ENCODE data around the gene BBIP1.

DNA sequence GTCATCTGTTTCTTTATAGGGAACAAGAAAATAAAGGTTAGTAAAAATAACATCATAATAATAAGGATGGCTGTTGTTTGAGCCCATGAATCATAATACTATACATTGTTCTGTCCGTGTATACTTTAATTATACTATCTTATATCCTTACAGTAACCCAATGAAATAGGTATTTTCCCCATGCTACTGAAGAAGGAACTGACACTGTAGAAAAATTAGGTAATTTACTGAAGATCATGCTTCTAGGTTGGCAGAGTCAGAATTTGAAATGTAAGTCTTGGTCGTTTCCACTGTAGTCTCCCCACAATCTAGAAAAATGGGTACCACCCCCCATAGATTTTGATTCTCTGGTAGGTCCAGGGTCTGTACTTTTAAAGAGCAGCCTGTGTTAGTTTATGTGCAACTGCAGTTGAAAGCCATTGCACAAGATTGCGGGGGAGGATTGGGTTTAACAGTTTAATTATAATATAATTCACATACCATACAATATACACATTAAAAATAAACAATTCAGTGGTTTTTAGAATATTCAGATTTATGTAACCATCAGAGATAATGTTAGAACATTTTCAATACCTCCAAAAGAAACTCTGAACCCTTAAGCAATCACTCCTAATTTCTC is 48.1 kb upstream of the BBIP1 start:
- TF ChIP-seq, protein P1, sequence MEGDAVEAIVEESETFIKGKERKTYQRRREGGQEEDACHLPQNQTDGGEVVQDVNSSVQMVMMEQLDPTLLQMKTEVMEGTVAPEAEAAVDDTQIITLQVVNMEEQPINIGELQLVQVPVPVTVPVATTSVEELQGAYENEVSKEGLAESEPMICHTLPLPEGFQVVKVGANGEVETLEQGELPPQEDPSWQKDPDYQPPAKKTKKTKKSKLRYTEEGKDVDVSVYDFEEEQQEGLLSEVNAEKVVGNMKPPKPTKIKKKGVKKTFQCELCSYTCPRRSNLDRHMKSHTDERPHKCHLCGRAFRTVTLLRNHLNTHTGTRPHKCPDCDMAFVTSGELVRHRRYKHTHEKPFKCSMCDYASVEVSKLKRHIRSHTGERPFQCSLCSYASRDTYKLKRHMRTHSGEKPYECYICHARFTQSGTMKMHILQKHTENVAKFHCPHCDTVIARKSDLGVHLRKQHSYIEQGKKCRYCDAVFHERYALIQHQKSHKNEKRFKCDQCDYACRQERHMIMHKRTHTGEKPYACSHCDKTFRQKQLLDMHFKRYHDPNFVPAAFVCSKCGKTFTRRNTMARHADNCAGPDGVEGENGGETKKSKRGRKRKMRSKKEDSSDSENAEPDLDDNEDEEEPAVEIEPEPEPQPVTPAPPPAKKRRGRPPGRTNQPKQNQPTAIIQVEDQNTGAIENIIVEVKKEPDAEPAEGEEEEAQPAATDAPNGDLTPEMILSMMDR (conservative IDR thresholded peaks at IDR 0.05; ENCODE audit: low read depth, low read length), result no peak
- TF ChIP-seq EZH2 (IDR thresholded peaks at IDR 0.05; ENCODE audit: borderline replicate concordance, low read depth, low read length, poor library complexity, severe bottlenecking), result no peak

Data from A673 (cell line).